Sciatic nerve (tissue), 2 donors: ENCODE measurements around the gene ARHGEF19. TPM values are rescaled to one million over a fixed set of nuclear protein-coding genes. Genes with fewer than 3 reads are reported as not detected.

Experiments used
- ATAC-seq: fragments of 200-7000 bp; cut with Tn5 transposase; one replicate; pipeline ENCODE4 v1.9.1; 2020; ENCODE audit warnings: mild to moderate bottlenecking, moderate library complexity
- DNase-seq: peaks from one replicate; pipeline ENCODE4 v3.0.0-alpha.2; 2020; ENCODE audit warnings: low spot score
- intact Hi-C: fragments of 100-400 bp; cut with DNase I; formaldehyde crosslinking; loops from one replicate; pipeline ENCODE4 v1.14.2; 2022
- total RNA-seq: library from RNA; stranded (reverse); fragmentation: NEBNext Ultra II Directional; extraction: Animal tissue kit (Norgen Biotek cat#: 25700); gene quantifications from one replicate; pipeline ENCODE4 v1.2.1, GENCODE V29; 2021
- donor health status: DM: no; HTN: no; CAD: no.
- donor health status: DM: no; HTN: no; CAD: no.

The ARHGEF19 gene
- total RNA-seq, 1 donor from 2014 or later, result 4.6 TPM

- intact Hi-C loops, result no loop called here
- DNase-seq, result no peak
- ATAC-seq, result no peak
These were observed 53.2 kb downstream of the ARHGEF19 start for GRCh38 chr1:16158993-16159831.

GRCh38 chr1:16158025-16158424 is 54.4 kb downstream of the ARHGEF19 start:
- DNase-seq (no peak), ATAC-seq (no peak)
- intact Hi-C loops, result no loop called here

GRCh38 chr1:16156848-16157495 is 55.5 kb downstream of the ARHGEF19 start:
- intact Hi-C loops, result no loop called here
- peak; percentile 2 for ATAC-seq
- DNase-seq, result no peak

- peak; percentile 94 for DNase-seq
- intact Hi-C loops, result no loop called here
- peak; percentile 64 for ATAC-seq
These were observed 56.7 kb downstream of the ARHGEF19 start, which contains the start of gene EPHA2 for GRCh38 chr1:16155537-16156410. Gene EPHA2 (minus strand): TSS chr1:16156069. CDS start chr1:16155932, 137 bp downstream.

- ATAC-seq, result no peak
- intact Hi-C loops, result no loop called here
- no peak for DNase-seq
These were observed 58.3 kb downstream of the ARHGEF19 start for GRCh38 chr1:16153999-16154673.

- no peak for DNase-seq
- ATAC-seq, result no peak
- intact Hi-C loops, result no loop called here
These were observed 59.1 kb downstream of the ARHGEF19 start for GRCh38 chr1:16153096-16153998.

GRCh38 chr1:16152481-16153087 is 59.9 kb downstream of the ARHGEF19 start:
- DNase-seq (no peak), ATAC-seq (no peak)
- intact Hi-C loops, result no loop called here

GRCh38 chr1:16151995-16152384 is 60.5 kb downstream of the ARHGEF19 start:
- DNase-seq (no peak), ATAC-seq (no peak)
- intact Hi-C loops, result no loop called here

GRCh38 chr1:16151196-16151994 is 61.1 kb downstream of the ARHGEF19 start:
- intact Hi-C loops, result no loop called here
- ATAC-seq (no peak), DNase-seq (no peak)

GRCh38 chr1:16150508-16150907 is 61.9 kb downstream of the ARHGEF19 start:
- intact Hi-C loops, result no loop called here
- DNase-seq (no peak), ATAC-seq (no peak)

- intact Hi-C loops, result no loop called here
- no peak for ATAC-seq
- no peak for DNase-seq
These were observed 62.6 kb downstream of the ARHGEF19 start for GRCh38 chr1:16149702-16150488.

GRCh38 chr1:16149146-16149545 is 63.3 kb downstream of the ARHGEF19 start:
- intact Hi-C loops, result no loop called here
- no peak for ATAC-seq
- no peak for DNase-seq

- ATAC-seq, result no peak
- intact Hi-C loops, result no loop called here
- no peak for DNase-seq
These were observed 63.9 kb downstream of the ARHGEF19 start for GRCh38 chr1:16148329-16149092.
